ENCODE results near the gene LRP2. TPM values are rescaled to one million over a fixed set of nuclear protein-coding genes. Genes with fewer than 3 reads are reported as not detected.

The LRP2 gene
- total and polyA plus RNA-seq, 2 donors from 2014 or later = 44.7 to 85.4 TPM

- no peak overlapping the region for H3K9ac ChIP-seq (ENCODE audit: low read length in 3 of 3)
- no peaks in the 10 kb centered on the region for H3K27me3 ChIP-seq (ENCODE audit: control insufficient read depth, insufficient read depth, low read length)
- H3K4me3 ChIP-seq (ENCODE audit: low read length in 3 of 3) = no peak overlapping the region
- peaks cover 0 to 8% (median 0%) of the 10 kb centered on the region in 3 donors for H3K4me1 ChIP-seq (ENCODE audit: control insufficient read depth in 2 of 3, insufficient read depth in 2 of 3, low read depth in 1 of 3, low read length in 3 of 3)
- intact Hi-C loops (cut with DNase I) = no loop called here
- H3K27ac ChIP-seq (ENCODE audit: low read depth in 2 of 2, low read length in 2 of 2) = no peak overlapping the region
- FAIRE-seq (no peak), DNase-seq (no peak)
- no peaks in the 10 kb centered on the region for H3K36me3 ChIP-seq (ENCODE audit: control insufficient read depth in 2 of 3, insufficient read depth in 3 of 3, low read length in 3 of 3)
- TF ChIP-seq CTCF (IDR thresholded peaks at IDR 0.05; ENCODE audit: borderline replicate concordance, extremely low read depth, insufficient read depth) = no peak
- no peaks in the 10 kb centered on the region for H3K9me3 ChIP-seq (ENCODE audit: control insufficient read depth in 2 of 3, insufficient read depth in 1 of 3, low read length in 3 of 3)
Observed at GRCh38 chr2:169391236-169391635, 28.9 kb upstream of the LRP2 start.

- no peaks in the 10 kb centered on the region for H3K36me3 ChIP-seq (ENCODE audit: control insufficient read depth in 2 of 3, insufficient read depth in 3 of 3, low read length in 3 of 3)
- peak overlapping the region; percentile 35 to 71 for H3K27ac ChIP-seq (ENCODE audit: low read depth in 2 of 2, low read length in 2 of 2)
- H3K4me3 ChIP-seq (ENCODE audit: low read length in 3 of 3) = no peak overlapping the region
- H3K4me1 ChIP-seq (ENCODE audit: control insufficient read depth in 2 of 3, insufficient read depth in 2 of 3, low read depth in 1 of 3, low read length in 3 of 3) = peaks cover 0 to 8% (median 0%) of the 10 kb centered on the region in 3 donors
- intact Hi-C loops (cut with DNase I) = no loop called here
- DNase-seq (no peak), FAIRE-seq (no peak)
- H3K9ac ChIP-seq (ENCODE audit: low read length in 3 of 3) = no peak overlapping the region
- H3K9me3 ChIP-seq (ENCODE audit: control insufficient read depth in 2 of 3, insufficient read depth in 1 of 3, low read length in 3 of 3) = no peaks in the 10 kb centered on the region
- no peak for TF ChIP-seq CTCF (IDR thresholded peaks at IDR 0.05; ENCODE audit: borderline replicate concordance, extremely low read depth, insufficient read depth)
- H3K27me3 ChIP-seq (ENCODE audit: control insufficient read depth, insufficient read depth, low read length) = no peaks in the 10 kb centered on the region
Observed at GRCh38 chr2:169388161-169388560, 25.8 kb upstream of the LRP2 start.

- peak overlapping the region in 1 of 3 donors; percentile 12 for H3K9ac ChIP-seq (ENCODE audit: low read length in 3 of 3)
- TF ChIP-seq CTCF (IDR thresholded peaks at IDR 0.05; ENCODE audit: borderline replicate concordance, extremely low read depth, insufficient read depth) = no peak
- no peaks in the 10 kb centered on the region for H3K27me3 ChIP-seq (ENCODE audit: control insufficient read depth, insufficient read depth, low read length)
- no peaks in the 10 kb centered on the region for H3K36me3 ChIP-seq (ENCODE audit: control insufficient read depth in 2 of 3, insufficient read depth in 3 of 3, low read length in 3 of 3)
- peaks cover 0 to 8% (median 0%) of the 10 kb centered on the region in 3 donors for H3K4me1 ChIP-seq (ENCODE audit: control insufficient read depth in 2 of 3, insufficient read depth in 2 of 3, low read depth in 1 of 3, low read length in 3 of 3)
- no peaks in the 10 kb centered on the region for H3K9me3 ChIP-seq (ENCODE audit: control insufficient read depth in 2 of 3, insufficient read depth in 1 of 3, low read length in 3 of 3)
- peak overlapping the region; percentile 68 to 71 for H3K27ac ChIP-seq (ENCODE audit: low read depth in 2 of 2, low read length in 2 of 2)
- H3K4me3 ChIP-seq (ENCODE audit: low read length in 3 of 3) = no peak overlapping the region
- intact Hi-C loops (cut with DNase I) = no loop called here
- FAIRE-seq = peak; percentile 30
- DNase-seq = peak in 3 of 5 donors; percentile 11 to 50 (median 32)
Observed at GRCh38 chr2:169386722-169387121, 24.4 kb upstream of the LRP2 start.

DNA sequence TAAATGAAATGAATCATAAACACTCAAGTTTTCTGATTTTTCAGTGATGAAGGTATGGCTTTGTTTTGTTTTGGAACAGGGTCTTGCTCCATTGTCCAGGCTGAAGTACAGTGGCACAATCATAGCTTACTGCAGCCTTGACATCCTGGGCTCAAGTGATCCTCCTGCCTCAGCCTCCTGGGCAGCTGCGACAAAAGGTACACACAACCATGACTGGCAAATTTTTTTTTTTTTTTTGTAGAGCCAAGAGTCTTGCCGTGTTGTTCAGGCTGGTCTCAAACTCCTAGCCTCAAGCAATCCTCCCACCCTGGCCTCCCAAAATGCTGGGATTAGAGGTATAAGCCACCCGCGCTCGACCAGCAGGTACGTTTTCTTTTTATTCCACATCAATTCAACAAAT, 22.5 kb upstream of the LRP2 start:
- Histone ChIP-seq H3K36me3 (ENCODE audit: control insufficient read depth in 2 of 3, insufficient read depth in 3 of 3, low read length in 3 of 3) (no peaks in the 10 kb centered on the region), H3K4me3 (ENCODE audit: low read length in 3 of 3) (no peak overlapping the region), H3K27ac (ENCODE audit: low read depth in 2 of 2, low read length in 2 of 2) (no peak overlapping the region), H3K9ac (ENCODE audit: low read length in 3 of 3) (no peak overlapping the region), H3K9me3 (ENCODE audit: control insufficient read depth in 2 of 3, insufficient read depth in 1 of 3, low read length in 3 of 3) (no peaks in the 10 kb centered on the region), H3K27me3 (ENCODE audit: control insufficient read depth, insufficient read depth, low read length) (no peaks in the 10 kb centered on the region), H3K4me1 (ENCODE audit: control insufficient read depth in 2 of 3, insufficient read depth in 2 of 3, low read depth in 1 of 3, low read length in 3 of 3) (peaks cover 0 to 5% (median 0%) of the 10 kb centered on the region in 3 donors)
- TF ChIP-seq CTCF (IDR thresholded peaks at IDR 0.05; ENCODE audit: borderline replicate concordance, extremely low read depth, insufficient read depth) = no peak
- intact Hi-C loops (cut with DNase I) = no loop called here
- FAIRE-seq = no peak
- DNase-seq = no peak
